ENCODE data around the gene DBT. TPM values are rescaled to one million over a fixed set of nuclear protein-coding genes. Genes with fewer than 3 reads are reported as not detected.

Gene DBT
- total RNA-seq, 1 experiment from 2014 or later: 16.8 TPM

DNA sequence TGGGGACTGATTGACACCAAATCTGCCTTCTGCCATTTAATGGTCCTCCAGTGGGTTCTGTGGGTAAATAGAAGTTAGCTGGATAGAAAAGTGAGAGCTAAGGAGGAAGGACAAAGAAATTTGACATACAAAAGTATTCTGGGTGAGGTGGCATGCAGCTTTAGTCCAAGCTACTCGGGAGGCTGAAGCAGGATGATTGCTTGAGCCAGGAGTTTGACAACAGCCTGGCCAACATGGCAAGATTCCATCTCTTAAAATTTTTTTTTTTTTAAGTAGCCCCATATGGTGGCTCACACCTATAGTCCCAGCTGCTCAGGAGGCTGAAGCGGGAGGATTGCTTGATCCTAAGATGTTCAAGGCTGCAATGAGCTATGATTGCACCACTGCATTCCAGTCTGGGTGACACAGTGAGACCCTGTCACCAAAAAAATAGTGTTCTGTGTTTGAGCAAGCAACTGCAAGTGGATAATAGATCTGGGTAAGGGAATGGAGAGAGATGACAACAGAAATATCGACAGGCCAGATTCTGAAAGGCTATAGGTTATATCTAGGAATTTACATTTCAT is 29.8 kb upstream of the DBT start:
- Histone ChIP-seq H3K27ac (ENCODE audit: low read depth, low read length, poor library complexity, severe bottlenecking) (no peak overlapping the region), H3K4me1 (ENCODE audit: insufficient read depth, low read length, poor library complexity, severe bottlenecking) (peaks cover 10% of the 10 kb centered on the region), H3K27me3 (replicated peaks; ENCODE audit: insufficient read depth, low read depth, low read length, poor library complexity) (no peaks in the 10 kb centered on the region), H3K36me3 (ENCODE audit: insufficient read depth, low read length, poor library complexity, severe bottlenecking) (peaks cover 75% of the 10 kb centered on the region), H3K4me3 (ENCODE audit: low read depth, low read length, poor library complexity, severe bottlenecking) (no peak overlapping the region), H3K9me3 (ENCODE audit: low read depth, low read length, poor library complexity, severe bottlenecking) (no peaks in the 10 kb centered on the region)
- ChIA-PET CTCF (no interaction called here), POLR2A (ENCODE audit: low non-redundant PET) (no interaction called here)
- BruUV-seq (replicated peaks): no TSS peak
- DNase-seq (ENCODE audit: low spot score): no peak
- intact Hi-C loops (cut with micrococcal nuclease; ENCODE audit: unreplicated experiment): no loop called here
- TF ChIP-seq CTCF (conservative IDR thresholded peaks at IDR 0.05; ENCODE audit: low read depth, low read length) (no peak), EZH2 (IDR thresholded peaks at IDR 0.05; ENCODE audit: borderline replicate concordance, low read depth, low read length, poor library complexity, severe bottlenecking) (no peak)

DNA sequence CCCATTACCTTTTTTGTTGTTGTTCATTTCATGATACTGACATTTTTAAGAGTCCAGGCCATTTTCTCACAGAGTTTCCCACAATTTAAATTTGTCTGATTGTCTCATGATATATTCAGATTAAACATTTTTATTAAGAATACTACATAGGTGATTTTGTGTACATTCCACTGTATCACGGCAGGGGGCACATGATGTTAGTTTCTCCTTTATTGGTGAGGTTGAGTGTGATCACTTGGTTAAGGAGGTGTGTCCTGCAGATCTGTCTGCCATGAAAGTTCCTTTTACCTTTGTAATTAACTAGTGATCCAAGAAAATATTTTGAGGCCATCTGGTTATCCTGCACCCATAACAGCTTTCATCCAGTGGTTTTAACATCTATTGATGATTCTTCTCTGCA is 28.2 kb upstream of the DBT start:
- no TSS peak for BruUV-seq (replicated peaks)
- POLR2A ChIA-PET (ENCODE audit: low non-redundant PET): no interaction called here
- H3K4me1 ChIP-seq (ENCODE audit: insufficient read depth, low read length, poor library complexity, severe bottlenecking): peaks cover 10% of the 10 kb centered on the region
- H3K4me3 ChIP-seq (ENCODE audit: low read depth, low read length, poor library complexity, severe bottlenecking): no peak overlapping the region
- DNase-seq (ENCODE audit: low spot score): no peak
- no peak for TF ChIP-seq CTCF (conservative IDR thresholded peaks at IDR 0.05; ENCODE audit: low read depth, low read length)
- no peak for TF ChIP-seq EZH2 (IDR thresholded peaks at IDR 0.05; ENCODE audit: borderline replicate concordance, low read depth, low read length, poor library complexity, severe bottlenecking)
- H3K36me3 ChIP-seq (ENCODE audit: insufficient read depth, low read length, poor library complexity, severe bottlenecking): peaks cover 79% of the 10 kb centered on the region
- H3K9me3 ChIP-seq (ENCODE audit: low read depth, low read length, poor library complexity, severe bottlenecking): no peaks in the 10 kb centered on the region
- H3K27me3 ChIP-seq (replicated peaks; ENCODE audit: insufficient read depth, low read depth, low read length, poor library complexity): no peaks in the 10 kb centered on the region
- CTCF ChIA-PET: no interaction called here
- intact Hi-C loops (cut with micrococcal nuclease; ENCODE audit: unreplicated experiment): no loop called here
- H3K27ac ChIP-seq (ENCODE audit: low read depth, low read length, poor library complexity, severe bottlenecking): no peak overlapping the region

DNA sequence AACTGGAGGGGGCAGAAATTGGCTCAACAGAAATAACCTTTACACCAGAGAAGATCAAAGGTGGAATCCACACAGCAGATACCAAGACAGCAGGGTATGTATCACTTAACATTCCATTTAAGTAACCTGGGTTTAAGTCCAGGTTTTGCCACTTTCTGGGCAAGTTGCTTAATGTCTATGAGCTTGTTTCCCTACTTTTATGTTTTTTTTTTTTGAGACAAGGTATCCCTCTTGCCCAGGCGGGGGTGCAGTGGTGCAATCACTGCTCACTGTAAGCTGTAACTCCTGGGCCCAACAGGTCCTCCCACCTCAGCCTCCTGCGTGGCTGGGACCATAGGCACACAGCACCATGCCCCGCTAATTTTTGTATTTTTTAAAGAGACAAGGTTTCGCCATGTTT is 18.6 kb upstream of the DBT start:
- ChIA-PET POLR2A (ENCODE audit: low non-redundant PET) (no interaction called here), CTCF (no interaction called here)
- Histone ChIP-seq H3K27ac (ENCODE audit: low read depth, low read length, poor library complexity, severe bottlenecking) (no peak overlapping the region), H3K9me3 (ENCODE audit: low read depth, low read length, poor library complexity, severe bottlenecking) (no peaks in the 10 kb centered on the region), H3K4me1 (ENCODE audit: insufficient read depth, low read length, poor library complexity, severe bottlenecking) (no peaks in the 10 kb centered on the region), H3K4me3 (ENCODE audit: low read depth, low read length, poor library complexity, severe bottlenecking) (no peak overlapping the region), H3K27me3 (replicated peaks; ENCODE audit: insufficient read depth, low read depth, low read length, poor library complexity) (no peaks in the 10 kb centered on the region), H3K36me3 (ENCODE audit: insufficient read depth, low read length, poor library complexity, severe bottlenecking) (peaks cover 48% of the 10 kb centered on the region)
- no TSS peak for BruUV-seq (replicated peaks)
- no peak for DNase-seq (ENCODE audit: low spot score)
- TF ChIP-seq CTCF (conservative IDR thresholded peaks at IDR 0.05; ENCODE audit: low read depth, low read length): no peak
- TF ChIP-seq EZH2 (IDR thresholded peaks at IDR 0.05; ENCODE audit: borderline replicate concordance, low read depth, low read length, poor library complexity, severe bottlenecking): no peak
- intact Hi-C loops (cut with micrococcal nuclease; ENCODE audit: unreplicated experiment): loop anchor here (5.0 kb wide), 1 partner anchor 84 kb away; the partner anchor contains the start of gene CDC14A
